HuH-7.5 (cell line): Measurements from ENCODE around the gene ALPP.
"Not testable (repeated sequence)": the region's sequence is repeated elsewhere in the genome, so short reads cannot be mapped to it uniquely, and the experiment has no call there.

ENCODE experiments used
- DNase-seq: peaks from one replicate; pipeline ENCODE4 v3.0.0; 2011; ENCODE audit warnings: low spot score

ALPP gene

GRCh38 chr2:232406556-232407310, 28.2 kb downstream of the ALPP start, which contains the start of gene ALPG:
ALPG (plus strand) TSS chr2:232406844; CDS start chr2:232406895, 51 bp downstream.
- no peak for DNase-seq

DNA sequence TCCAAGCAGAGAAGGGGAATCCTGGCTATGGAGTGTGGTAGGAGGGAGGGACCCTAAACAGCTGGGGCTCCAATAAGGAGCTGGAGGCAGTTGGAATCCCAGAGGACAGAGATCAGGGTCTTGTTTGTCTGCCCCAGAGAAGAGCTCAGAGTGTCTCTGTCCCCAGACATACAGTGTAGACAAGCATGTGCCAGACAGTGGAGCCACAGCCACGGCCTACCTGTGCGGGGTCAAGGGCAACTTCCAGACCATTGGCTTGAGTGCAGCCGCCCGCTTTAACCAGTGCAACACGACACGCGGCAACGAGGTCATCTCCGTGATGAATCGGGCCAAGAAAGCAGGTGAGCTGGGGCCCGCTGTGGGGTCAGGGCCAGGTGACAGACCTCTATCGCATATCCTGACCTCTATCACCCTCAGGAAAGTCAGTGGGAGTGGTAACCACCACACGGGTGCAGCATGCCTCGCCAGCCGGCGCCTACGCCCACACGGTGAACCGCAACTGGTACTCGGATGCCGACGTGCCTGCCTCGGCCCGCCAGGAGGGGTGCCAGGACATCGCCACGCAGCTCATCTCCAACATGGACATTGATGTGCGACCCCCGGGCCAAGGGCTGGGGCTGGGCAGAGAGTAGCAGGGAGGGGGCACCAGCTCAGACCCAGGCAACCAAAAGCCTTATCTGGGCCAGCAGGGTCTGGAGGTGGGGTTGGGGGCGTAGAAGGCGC, 29.0 kb downstream of the ALPP start:
- not testable (repeated sequence) for DNase-seq

GRCh38 chr2:232408269-232408668, 29.7 kb downstream of the ALPP start:
- DNase-seq = not testable (repeated sequence)

DNA sequence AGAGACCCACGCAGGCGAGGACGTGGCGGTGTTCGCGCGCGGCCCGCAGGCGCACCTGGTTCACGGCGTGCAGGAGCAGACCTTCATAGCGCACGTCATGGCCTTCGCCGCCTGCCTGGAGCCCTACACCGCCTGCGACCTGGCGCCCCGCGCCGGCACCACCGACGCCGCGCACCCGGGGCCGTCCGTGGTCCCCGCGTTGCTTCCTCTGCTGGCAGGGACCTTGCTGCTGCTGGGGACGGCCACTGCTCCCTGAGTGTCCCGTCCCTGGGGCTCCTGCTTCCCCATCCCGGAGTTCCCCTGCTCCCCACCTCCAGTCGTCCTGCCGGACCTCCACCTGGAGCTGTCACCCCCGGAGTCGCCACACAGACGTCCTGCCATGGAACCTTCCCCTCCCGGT, 31.1 kb downstream of the ALPP start:
- DNase-seq = not testable (repeated sequence)

DNA sequence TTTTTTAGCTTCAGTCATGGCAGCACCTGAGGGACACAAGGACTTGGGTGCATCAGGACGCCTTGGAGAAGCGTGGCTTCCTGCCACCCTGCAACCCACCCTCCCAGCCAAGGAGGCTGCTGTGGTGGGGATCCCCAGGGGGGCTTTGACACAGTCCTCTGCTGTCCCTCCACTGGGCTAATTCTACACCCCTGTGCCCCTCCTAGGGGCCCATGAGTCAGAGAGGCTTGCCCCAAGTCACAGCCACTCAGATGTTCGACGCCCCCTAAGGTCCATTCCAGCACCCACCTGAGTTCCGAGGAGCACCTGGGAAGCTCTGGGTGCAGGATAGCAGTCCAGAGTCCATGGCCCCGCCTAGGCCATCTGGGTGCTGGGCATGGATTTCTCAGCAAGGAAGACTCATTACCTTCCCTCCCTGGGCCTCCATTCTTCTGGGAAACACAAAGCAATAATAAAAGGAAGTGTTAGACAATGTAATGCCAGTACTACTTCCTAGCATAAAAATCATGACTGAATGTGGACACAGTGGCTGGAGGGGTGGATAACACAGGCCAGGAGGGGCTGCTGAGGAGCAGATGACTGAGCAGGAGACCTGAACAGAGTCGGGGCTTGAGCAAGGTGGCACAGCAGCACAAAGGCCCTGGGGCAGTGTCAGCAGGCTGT, 31.8 kb downstream of the ALPP start:
- no peak for DNase-seq

DNA sequence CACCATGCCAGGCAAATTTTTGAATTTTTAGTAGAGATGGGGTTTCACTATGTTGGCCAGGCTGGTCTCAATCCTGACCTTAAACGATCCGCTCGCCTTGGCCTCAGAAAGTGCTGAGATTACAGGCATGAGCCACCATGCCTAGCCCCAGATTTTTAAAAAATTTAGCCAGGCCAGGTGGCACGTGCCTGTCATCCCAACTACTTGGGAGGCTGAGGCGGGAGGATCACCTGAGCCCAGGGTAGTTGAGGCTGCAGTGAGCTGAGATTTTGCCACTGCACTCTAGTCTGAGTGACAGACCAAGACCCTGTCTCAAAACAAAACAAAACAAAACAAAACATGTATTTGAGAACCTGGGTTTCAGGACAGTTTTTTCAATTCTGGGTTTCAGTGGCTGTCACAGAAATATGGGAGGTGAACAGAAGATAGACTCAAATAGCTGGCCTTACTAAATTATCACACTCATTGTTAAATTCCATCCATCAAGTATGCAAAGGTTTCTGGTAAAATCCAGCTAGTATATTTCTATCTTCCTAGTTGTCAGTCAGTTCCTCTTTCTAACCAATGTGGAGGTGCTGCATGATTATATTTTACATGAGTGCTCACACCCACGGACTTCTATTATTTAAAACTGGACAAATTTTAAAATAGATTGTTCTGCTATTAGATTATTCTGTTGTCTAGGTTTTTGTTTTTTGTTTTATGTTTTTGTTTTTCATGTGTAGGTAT, 33.5 kb downstream of the ALPP start:
- DNase-seq = no peak

- DNase-seq = no peak
Observed at GRCh38 chr2:232412986-232413385, 34.4 kb downstream of the ALPP start.

DNA sequence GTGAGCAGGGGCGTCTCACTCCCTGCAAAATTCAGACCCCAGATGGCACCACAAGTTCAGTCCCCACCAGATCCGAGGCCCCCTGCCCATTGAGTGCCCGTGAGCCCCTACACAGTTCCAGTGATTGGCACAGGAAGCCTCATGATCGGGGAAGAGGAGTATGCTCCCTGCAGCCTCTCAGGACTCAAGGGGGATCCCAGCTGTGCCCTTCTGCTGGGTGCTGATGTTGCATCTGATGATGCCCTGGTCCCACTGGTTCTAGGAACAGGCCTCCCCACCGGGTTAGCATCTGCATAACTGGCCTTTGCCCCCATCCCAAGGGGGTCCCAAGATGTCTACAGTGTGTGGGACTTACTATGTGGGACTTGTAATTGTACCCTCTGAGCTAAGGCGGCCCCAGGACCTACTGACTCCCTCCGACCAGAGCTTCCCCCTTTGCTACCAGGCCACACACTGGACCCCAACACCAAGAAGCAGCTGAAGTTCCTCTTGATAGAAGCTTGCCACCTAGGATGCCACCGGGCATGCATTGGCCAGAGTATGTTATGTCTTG, 36.7 kb downstream of the ALPP start:
- DNase-seq = no peak

- no peak for DNase-seq
Observed at GRCh38 chr2:232415736-232416520, 37.4 kb downstream of the ALPP start.

GRCh38 chr2:232416521-232417470, 38.2 kb downstream of the ALPP start:
- DNase-seq = no peak

- no peak for DNase-seq
Observed at GRCh38 chr2:232417489-232417888, 38.9 kb downstream of the ALPP start.

GRCh38 chr2:232418056-232418455, 39.5 kb downstream of the ALPP start:
- DNase-seq = no peak

DNA sequence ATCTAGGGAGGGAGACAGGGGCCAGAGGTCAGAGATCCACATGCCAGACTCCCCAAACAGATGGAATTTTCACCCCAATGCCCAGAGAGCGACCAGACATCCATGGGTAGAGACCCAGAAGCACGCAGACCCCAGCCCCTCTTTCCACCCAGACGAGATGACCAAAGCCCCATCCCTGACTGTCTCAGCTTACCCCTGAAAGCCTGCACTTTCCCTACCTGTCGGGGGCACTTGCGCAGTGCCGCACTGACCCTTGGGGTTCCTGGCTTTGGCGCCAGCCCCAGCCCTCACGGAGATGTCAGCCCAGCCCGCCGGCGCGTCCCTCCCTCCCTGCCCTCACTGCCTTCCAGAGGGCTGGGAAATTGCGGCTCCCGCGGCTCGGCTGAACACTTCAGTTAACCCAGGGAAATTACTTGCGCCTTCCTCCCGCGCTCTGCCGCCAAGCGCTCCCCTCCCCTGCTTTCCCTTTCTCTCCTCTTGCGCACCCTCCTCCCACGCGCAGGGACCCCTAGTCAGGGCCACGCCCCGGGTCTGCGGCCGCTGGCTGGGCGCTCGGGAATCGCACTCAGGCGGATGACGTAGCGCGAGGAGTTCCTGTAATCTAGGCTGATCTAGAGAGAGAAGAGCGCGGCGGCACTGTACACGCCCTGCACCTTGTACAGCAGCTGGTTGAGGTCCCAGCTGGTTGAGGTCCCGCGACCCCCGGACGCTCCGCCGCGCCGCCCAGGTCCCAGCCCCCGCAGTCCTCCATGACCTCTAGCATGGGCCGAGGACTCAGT, 40.1 kb downstream of the ALPP start:
- DNase-seq = no peak

DNA sequence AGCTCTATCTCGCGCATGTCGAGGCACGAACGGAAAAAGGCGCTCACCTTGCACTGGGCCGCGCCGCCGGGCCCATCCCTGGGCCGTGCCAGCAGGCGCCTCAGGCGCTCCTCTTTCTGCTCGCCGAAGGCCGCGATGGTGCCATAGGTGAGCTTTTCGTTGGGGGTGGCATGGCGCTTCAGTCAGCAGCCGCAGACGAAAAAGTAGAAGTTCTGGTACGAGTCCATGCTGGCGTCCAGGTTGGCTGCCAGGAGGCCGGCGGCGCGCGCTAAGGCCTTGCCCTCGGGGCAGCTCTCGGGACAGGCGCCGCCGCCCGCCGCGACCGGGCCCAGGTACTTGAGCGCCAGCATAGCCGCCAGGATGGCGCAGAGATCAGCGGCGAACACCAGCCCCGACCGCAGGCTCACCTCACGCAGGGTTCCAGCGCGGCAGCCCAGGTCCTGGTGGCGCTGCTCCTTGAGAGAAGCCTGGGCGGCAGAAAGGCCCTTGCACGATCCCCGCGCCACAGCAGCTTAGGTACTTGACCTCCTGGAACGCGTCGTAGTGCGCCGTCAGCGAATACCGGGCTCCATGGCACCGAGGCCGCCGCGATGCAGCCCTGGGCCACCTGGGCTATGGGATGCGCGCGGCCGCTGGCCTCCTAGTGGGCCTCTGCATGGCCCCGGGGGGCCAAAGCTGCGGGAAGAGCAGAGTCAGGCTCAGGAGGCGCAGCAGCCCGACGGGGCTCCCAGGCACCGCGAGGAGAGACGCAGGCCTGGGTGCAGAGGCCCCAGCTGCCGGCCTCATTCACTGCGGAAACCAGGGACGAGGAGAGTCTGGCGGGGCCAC, 40.9 kb downstream of the ALPP start:
- DNase-seq = no peak

DNA sequence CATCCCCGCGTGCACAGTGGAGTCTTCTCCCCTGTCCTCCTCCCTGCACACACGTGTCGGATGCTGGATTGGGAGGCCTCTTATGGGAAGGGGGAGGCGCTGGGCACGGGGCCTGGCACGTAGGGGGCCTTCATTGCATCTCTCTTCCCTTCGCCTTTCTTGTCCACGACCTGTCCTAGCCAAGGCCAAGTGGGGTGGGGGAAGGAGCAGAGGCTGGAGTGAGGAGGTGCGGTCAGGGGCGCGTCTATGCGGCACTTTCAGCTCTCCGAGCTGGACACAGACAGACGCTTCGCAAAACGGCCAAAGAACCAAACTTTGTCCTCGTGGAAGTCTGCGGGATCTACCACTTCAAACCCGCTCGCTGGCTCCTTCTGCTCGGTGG, 41.5 kb downstream of the ALPP start:
- DNase-seq = no peak

- DNase-seq = peak; percentile 58
Observed at GRCh38 chr2:232420463-232421188, 42.1 kb downstream of the ALPP start.

DNA sequence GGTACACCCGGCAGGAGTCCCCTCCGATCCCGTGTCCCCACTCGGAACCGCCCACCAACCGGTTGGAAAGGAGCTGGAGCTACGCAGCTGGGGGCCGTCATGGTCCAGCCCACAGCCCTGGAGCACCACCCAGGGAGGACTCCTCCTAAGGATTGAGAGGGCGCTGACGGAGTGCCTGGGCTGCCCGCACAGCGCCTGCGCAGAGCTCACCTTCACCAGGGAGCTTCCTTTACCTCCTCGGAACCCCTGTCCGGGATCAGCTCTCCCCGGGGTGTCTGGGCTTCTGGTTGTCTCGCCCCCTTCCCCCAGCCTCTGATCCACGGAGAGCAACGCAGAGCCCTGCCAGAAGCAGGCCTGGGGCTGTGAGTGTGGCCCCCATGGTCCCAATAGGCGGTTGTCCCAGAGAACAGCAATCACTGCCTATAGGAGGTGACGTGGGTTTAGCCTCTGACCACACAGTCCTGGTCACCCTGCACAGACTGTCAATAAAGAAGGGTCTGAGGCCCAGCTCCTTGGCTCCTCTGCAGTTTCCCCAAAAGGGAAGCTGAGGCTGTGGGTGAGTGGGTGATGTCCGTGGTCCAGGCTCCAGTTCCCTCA, 42.7 kb downstream of the ALPP start:
- DNase-seq = no peak
